Fibroblast of lung (primary cell): ENCODE data around the gene SMG6.

Source experiments
- EZH2 ChIP-seq: IDR thresholded peaks from 2 replicates; pipeline ENCODE4 v1.5.1; 2012; ENCODE audit warnings: low read length, control low read depth, mild to moderate bottlenecking; ENCODE audit errors: missing control alignments
- TF ChIP-seq, protein P1 (sequence below), 2 donors: IDR thresholded peaks in 1 of 2; conservative IDR thresholded peaks in 1 of 2; 1 replicate in 1 of 2; 2 replicates in 1 of 2; pipeline ENCODE4 v1.5.1; 2011 to 2012; ENCODE audit warnings: low read length in 2 of 2, control low read depth in 1 of 2, inconsistent platforms in 1 of 2, low read depth in 1 of 2, mild to moderate bottlenecking in 1 of 2

DNA sequence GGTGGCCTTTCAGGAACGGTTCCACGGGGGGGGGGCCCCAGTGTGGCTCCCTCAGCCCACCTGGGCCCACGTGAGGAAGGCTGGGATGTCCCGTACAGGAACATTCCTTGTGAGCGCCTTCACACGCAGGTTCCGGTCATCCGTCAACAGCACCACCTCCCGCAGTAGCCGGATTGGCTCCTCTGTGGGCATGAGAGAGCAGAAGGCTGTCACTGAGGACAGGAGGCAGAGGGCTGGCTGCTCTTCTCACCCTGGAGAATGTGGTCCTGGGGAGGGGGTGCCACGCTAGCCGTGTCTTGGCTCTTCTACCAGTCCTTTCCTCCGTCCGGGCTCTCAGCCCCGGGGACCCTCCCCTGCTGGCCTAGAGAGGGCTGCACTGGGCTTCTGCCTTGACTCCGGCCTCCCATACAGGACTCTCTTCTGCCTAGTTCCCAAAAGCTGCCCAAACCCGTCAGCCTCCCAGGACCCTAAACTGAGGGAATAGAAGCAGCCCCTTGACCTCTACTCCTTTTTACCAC lies 242.1 kb downstream of the SMG6 start:
- TF ChIP-seq, protein P1, sequence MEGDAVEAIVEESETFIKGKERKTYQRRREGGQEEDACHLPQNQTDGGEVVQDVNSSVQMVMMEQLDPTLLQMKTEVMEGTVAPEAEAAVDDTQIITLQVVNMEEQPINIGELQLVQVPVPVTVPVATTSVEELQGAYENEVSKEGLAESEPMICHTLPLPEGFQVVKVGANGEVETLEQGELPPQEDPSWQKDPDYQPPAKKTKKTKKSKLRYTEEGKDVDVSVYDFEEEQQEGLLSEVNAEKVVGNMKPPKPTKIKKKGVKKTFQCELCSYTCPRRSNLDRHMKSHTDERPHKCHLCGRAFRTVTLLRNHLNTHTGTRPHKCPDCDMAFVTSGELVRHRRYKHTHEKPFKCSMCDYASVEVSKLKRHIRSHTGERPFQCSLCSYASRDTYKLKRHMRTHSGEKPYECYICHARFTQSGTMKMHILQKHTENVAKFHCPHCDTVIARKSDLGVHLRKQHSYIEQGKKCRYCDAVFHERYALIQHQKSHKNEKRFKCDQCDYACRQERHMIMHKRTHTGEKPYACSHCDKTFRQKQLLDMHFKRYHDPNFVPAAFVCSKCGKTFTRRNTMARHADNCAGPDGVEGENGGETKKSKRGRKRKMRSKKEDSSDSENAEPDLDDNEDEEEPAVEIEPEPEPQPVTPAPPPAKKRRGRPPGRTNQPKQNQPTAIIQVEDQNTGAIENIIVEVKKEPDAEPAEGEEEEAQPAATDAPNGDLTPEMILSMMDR (conservative IDR thresholded peaks at IDR 0.05 in 1 of 2, IDR thresholded peaks at IDR 0.05 in 1 of 2; ENCODE audit: low read depth in 1 of 2, low read length in 2 of 2): no peak
- TF ChIP-seq EZH2: no peak
